ENCODE data around the gene SEL1L2.
"Not testable (repeated sequence)": the region's sequence is repeated elsewhere in the genome, so short reads cannot be mapped to it uniquely, and the experiment has no call there.

SEL1L2 gene

GRCh38 chr20:13995086-13995665, 4.8 kb upstream of the SEL1L2 start, which contains the start of gene MACROD2:
MACROD2 (plus strand) TSS chr20:13995516.
- ATAC-seq (ENCODE audit: low read depth) (peak; percentile 97), DNase-seq (ENCODE audit: low spot score) (peak; percentile 93)
- H3K36me3 ChIP-seq (ENCODE audit: low read depth) = no peaks in the 10 kb centered on the region
- peaks cover 6% of the 10 kb centered on the region for H3K9me3 ChIP-seq (ENCODE audit: severe bottlenecking)
- no peaks in the 10 kb centered on the region for H3K4me1 ChIP-seq (ENCODE audit: insufficient read depth, poor library complexity, severe bottlenecking)
- no peaks in the 10 kb centered on the region for H3K27me3 ChIP-seq (ENCODE audit: insufficient read depth, poor library complexity, severe bottlenecking)
- H3K27ac ChIP-seq (ENCODE audit: poor library complexity, severe bottlenecking) = no peak within 1 kb of the TSS
- TF ChIP-seq CTCF (IDR thresholded peaks at IDR 0.05; ENCODE audit: poor library complexity, severe bottlenecking) = no peak
- peak within 1 kb of the TSS; percentile 53 for H3K4me3 ChIP-seq (ENCODE audit: severe bottlenecking)

DNA sequence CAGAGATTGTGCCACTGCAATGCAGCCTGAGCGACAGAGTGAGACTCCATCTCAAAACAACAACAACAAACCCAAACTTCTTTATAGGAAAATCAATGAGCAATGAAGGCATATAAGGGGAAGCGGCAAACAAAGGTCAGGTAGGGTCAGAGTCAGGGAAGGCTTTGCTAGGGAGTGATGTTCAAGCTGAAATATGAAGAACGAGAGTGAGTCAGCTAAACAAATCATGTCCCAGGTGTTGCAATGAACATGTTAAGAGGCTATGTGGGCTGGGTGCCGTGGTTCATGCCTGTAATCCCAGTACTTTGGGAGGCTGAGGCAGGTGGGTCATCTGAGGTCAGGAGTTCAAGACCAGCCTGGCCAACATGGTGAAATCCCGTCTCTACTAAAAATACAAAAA, 1.5 kb upstream of the SEL1L2 start:
- H3K27me3 ChIP-seq (ENCODE audit: insufficient read depth, poor library complexity, severe bottlenecking); DNase-seq (ENCODE audit: low spot score); H3K4me3 ChIP-seq (ENCODE audit: severe bottlenecking); H3K27ac ChIP-seq (ENCODE audit: poor library complexity, severe bottlenecking); H3K36me3 ChIP-seq (ENCODE audit: low read depth); ATAC-seq (ENCODE audit: low read depth); H3K4me1 ChIP-seq (ENCODE audit: insufficient read depth, poor library complexity, severe bottlenecking); H3K9me3 ChIP-seq (ENCODE audit: severe bottlenecking): not testable (repeated sequence)

GRCh38 chr20:13991311-13991710, 897 bp upstream of the SEL1L2 start:
- Histone ChIP-seq H3K9me3 (ENCODE audit: severe bottlenecking) (peaks cover 8% of the 10 kb centered on the region), H3K4me1 (ENCODE audit: insufficient read depth, poor library complexity, severe bottlenecking) (peaks cover 10% of the 10 kb centered on the region), H3K27me3 (ENCODE audit: insufficient read depth, poor library complexity, severe bottlenecking) (no peaks in the 10 kb centered on the region), H3K27ac (ENCODE audit: poor library complexity, severe bottlenecking) (no peak overlapping the region), H3K36me3 (ENCODE audit: low read depth) (no peaks in the 10 kb centered on the region), H3K4me3 (ENCODE audit: severe bottlenecking) (no peak overlapping the region)
- DNase-seq (ENCODE audit: low spot score) (no peak), ATAC-seq (ENCODE audit: low read depth) (no peak)
- no peak for TF ChIP-seq CTCF (IDR thresholded peaks at IDR 0.05; ENCODE audit: poor library complexity, severe bottlenecking)

DNA sequence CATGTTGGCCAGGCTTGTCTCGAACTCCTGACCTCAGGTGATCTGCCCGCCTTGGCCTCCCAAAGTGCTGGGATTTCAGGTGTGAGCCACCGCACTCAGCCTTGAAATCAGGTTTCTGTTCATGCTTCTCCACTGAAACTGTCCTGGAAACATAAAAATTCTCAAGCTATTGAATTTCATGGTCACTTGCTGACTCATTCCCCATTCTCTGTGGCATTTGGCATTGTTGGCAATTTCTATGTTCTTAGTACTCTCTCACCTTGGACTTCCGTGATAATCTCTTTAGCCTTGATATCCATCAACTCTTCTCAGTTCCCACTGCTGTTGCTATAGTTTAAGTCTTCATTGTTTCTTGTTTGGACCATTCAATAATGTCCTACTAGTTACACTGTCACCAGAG, 6.2 kb downstream of the SEL1L2 start:
- no peak for TF ChIP-seq CTCF (IDR thresholded peaks at IDR 0.05; ENCODE audit: poor library complexity, severe bottlenecking)
- H3K27ac ChIP-seq (ENCODE audit: poor library complexity, severe bottlenecking) = no peak overlapping the region

DNA sequence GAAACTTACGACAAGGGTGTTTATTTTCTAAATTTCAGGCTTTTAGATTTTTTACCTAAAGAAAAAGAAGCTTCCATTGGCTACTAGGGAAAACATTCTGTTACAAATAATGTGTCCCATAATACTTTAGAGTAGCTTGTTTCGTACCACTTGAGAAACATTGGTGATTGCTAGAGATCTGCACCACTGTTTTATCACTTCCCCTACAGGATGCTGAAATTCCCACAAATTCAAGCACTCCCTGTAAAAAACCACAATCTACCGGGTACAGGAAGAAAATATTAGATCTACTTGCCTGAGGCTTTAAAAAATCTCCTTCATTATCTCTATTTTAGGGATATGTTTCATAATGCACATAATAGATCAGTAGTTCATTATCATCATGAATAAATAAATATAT, 29.9 kb downstream of the SEL1L2 start:
- Histone ChIP-seq H3K4me3 (ENCODE audit: severe bottlenecking) (no peak overlapping the region), H3K27me3 (ENCODE audit: insufficient read depth, poor library complexity, severe bottlenecking) (no peaks in the 10 kb centered on the region), H3K9me3 (ENCODE audit: severe bottlenecking) (no peaks in the 10 kb centered on the region), H3K36me3 (ENCODE audit: low read depth) (no peaks in the 10 kb centered on the region), H3K27ac (ENCODE audit: poor library complexity, severe bottlenecking) (no peak overlapping the region), H3K4me1 (ENCODE audit: insufficient read depth, poor library complexity, severe bottlenecking) (no peaks in the 10 kb centered on the region)
- DNase-seq (ENCODE audit: low spot score) (no peak), ATAC-seq (ENCODE audit: low read depth) (no peak)
- TF ChIP-seq CTCF (IDR thresholded peaks at IDR 0.05; ENCODE audit: poor library complexity, severe bottlenecking) = no peak

More for the DNA sequence above, 6.2 kb downstream of the SEL1L2 start:
- no peaks in the 10 kb centered on the region for H3K36me3 ChIP-seq (ENCODE audit: low read depth)
- DNase-seq (ENCODE audit: low spot score) (no peak), ATAC-seq (ENCODE audit: low read depth) (peak; percentile 33; the same call in 1 of the 3 replicates)
- no peaks in the 10 kb centered on the region for H3K9me3 ChIP-seq (ENCODE audit: severe bottlenecking)
- H3K4me3 ChIP-seq (ENCODE audit: severe bottlenecking) = no peak overlapping the region
- H3K27me3 ChIP-seq (ENCODE audit: insufficient read depth, poor library complexity, severe bottlenecking) = no peaks in the 10 kb centered on the region
- H3K4me1 ChIP-seq (ENCODE audit: insufficient read depth, poor library complexity, severe bottlenecking) = peaks cover 10% of the 10 kb centered on the region

All from RWPE2 (cell line).